HEK293T (cell line): ENCODE data around the gene FOXL1.

Experiments
- CTCF ChIA-PET: fragments of 350-600 bp; formaldehyde crosslinking; extraction: SDS; loops from one replicate; lab custom pipeline; 2021; ENCODE audit warnings: antibody characterized with exemption, inconsistent platforms; lab: Yijun Ruan, JAX
- POLR2A ChIA-PET: fragments of 350-600 bp; formaldehyde crosslinking; extraction: SDS; loops from one replicate; lab custom pipeline; 2020; ENCODE audit warnings: antibody characterized with exemption, inconsistent platforms; lab: Yijun Ruan, JAX
- DNase-seq: peaks from one replicate; pipeline ENCODE4 v3.0.0; 2012; ENCODE audit warnings: mixed read lengths; ENCODE audit errors: extremely low spot score
- ARNT ChIP-seq: fragments of 450-650 bp; IDR thresholded peaks from 2 replicates; pipeline ENCODE4 v1.6.1; 2017; ENCODE audit warnings: mild to moderate bottlenecking
- BHLHE40 ChIP-seq: fragments of 450-650 bp; IDR thresholded peaks from 2 replicates; pipeline ENCODE4 v1.6.1; 2016; ENCODE audit warnings: mild to moderate bottlenecking, moderate library complexity, borderline replicate concordance
- CTBP1 ChIP-seq: fragments of 450-650 bp; IDR thresholded peaks from 2 replicates; pipeline ENCODE4 v1.6.1; 2016; ENCODE audit warnings: borderline replicate concordance
- ELF4 ChIP-seq: fragments of 450-650 bp; IDR thresholded peaks from 2 replicates; pipeline ENCODE4 v1.6.1; 2017; ENCODE audit warnings: antibody characterized with exemption
- FOXA1 ChIP-seq: fragments of 450-650 bp; IDR thresholded peaks from 2 replicates; pipeline ENCODE4 v1.6.1; 2016; ENCODE audit warnings: mild to moderate bottlenecking
- FOXK2 ChIP-seq: fragments of 450-650 bp; IDR thresholded peaks from 2 replicates; pipeline ENCODE4 v1.6.1; 2016; ENCODE audit warnings: mild to moderate bottlenecking
- FOXM1 ChIP-seq: fragments of 450-650 bp; IDR thresholded peaks from 2 replicates; pipeline ENCODE4 v1.6.1; 2017; ENCODE audit warnings: mild to moderate bottlenecking, borderline replicate concordance
- HDGF ChIP-seq: fragments of 450-650 bp; IDR thresholded peaks from 2 replicates; pipeline ENCODE4 v1.6.1; 2017; ENCODE audit warnings: antibody characterized with exemption, borderline replicate concordance
- L3MBTL2 ChIP-seq: fragments of 450-650 bp; conservative IDR thresholded peaks from 2 replicates; pipeline ENCODE4 v1.6.1; 2016; ENCODE audit warnings: mild to moderate bottlenecking
- LEF1 ChIP-seq: fragments of 450-650 bp; IDR thresholded peaks from 2 replicates; pipeline ENCODE4 v1.6.1; 2017; ENCODE audit warnings: mild to moderate bottlenecking, borderline replicate concordance
- NFRKB ChIP-seq: fragments of 450-650 bp; IDR thresholded peaks from 2 replicates; pipeline ENCODE4 v1.6.1; 2016; ENCODE audit warnings: mild to moderate bottlenecking, moderate library complexity
- SP1 ChIP-seq: fragments of 450-650 bp; IDR thresholded peaks from 2 replicates; pipeline ENCODE4 v1.6.1; 2017
- SUZ12 ChIP-seq: fragments of 450-650 bp; IDR thresholded peaks from 2 replicates; pipeline ENCODE4 v1.6.1; 2016; ENCODE audit warnings: mild to moderate bottlenecking
- TARDBP ChIP-seq: fragments of 450-650 bp; IDR thresholded peaks from 2 replicates; pipeline ENCODE4 v1.6.1; 2016
- ZNF384 ChIP-seq: fragments of 450-650 bp; IDR thresholded peaks from 2 replicates; pipeline ENCODE4 v1.6.1; 2016
- TF ChIP-seq, protein P1 (sequence below): fragments of 450-650 bp; IDR thresholded peaks from 2 replicates; pipeline ENCODE4 v1.6.1; 2016

Gene FOXL1

DNA sequence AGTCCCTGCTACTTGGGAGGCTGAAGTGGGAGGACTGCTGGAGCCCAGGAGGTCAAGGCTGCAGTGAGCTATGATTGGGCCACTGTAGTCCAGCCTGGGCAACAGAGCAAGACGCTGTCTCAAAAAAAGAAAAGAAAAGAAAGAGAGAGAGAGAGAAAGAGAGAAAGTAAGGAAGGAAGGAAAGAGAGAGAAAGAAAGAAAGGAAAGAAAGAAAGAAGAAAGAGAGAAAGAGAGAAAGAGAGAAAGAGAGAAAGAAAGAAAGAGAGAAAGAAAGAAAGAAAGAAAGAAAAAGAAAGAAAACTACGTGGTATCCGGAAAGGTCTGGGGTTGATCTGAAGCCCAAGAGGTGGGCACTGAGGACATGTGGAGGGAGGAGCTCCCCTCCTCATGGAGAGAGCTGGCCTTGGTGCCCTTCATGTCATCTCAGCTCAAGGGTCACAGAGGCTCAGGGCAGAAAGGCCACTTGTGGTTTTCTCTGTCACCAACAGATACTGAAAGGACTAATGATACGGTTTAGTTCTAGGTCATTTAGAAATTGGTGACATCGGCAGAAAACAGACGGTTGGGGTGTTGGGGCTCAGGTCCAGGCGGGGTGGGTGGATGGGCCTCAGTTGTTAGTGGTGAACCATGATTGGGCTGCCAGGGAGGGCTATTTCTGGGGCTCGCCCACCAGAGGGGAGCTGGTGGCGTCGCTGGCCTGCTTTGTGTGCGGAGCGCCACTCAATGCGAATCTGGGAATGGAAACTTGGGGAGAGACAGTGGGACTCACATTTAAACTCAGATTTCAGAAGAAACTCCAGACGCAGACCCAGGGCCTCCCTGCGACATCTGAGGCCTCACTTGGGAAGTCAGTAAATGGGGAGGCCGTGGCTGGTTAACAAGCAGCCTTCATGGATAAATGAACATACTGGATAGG, 44.6 kb downstream of the FOXL1 start:
- ChIA-PET CTCF (no interaction called here), POLR2A (no interaction called here)
- TF ChIP-seq L3MBTL2 (no peak), FOXA1 (no peak), TARDBP (no peak), LEF1 (no peak), NFRKB (no peak), FOXK2 (no peak), SP1 (no peak), HDGF (no peak), ARNT (no peak), FOXM1 (no peak), ZNF384 (no peak)
- DNase-seq = no peak

DNA sequence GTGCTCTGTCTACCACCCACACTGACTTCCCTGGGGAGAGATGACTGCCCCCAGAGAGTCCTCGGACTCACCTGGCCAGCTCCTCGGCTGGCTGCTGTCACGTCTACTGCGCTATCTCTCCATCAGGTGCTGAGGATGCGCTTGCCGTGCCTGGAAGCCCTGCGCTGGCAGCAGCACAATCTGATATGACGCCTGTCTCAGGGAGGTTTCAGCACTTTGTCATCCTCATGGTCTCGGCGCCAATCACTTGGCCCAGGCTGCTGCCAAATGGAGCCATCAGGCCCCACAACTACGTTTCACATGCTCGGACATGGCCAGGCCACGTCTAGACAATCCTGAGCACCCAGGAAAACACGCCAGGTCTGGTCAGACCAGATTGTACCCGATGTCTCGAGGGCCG, 46.7 kb downstream of the FOXL1 start:
- POLR2A ChIA-PET = no interaction called here
- CTCF ChIA-PET = no interaction called here

DNA sequence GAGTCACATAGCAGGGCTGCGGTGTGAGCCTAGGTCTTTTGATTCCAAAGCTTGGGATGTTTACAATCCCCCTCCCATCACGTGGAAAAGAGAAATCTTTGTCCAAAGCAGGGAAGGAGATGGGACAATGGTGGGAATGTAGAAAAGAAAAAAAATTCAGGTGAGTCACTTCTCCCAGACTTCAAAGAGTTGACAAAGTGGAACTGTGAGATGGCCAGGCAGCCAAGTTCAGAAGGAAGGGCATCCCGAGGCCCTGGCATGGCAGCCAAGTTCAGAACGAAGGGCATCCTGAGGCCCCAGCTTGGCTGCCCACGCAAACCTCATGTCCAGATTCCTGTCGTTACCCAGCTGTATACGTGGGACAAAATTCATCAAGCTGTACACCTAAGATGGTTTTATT, 47.5 kb downstream of the FOXL1 start:
- DNase-seq = no peak
- CTCF ChIA-PET = no interaction called here
- POLR2A ChIA-PET = no interaction called here
- TF ChIP-seq FOXM1 (no peak), ELF4 (no peak), SP1 (no peak), ZNF384 (no peak), LEF1 (no peak), TARDBP (no peak), FOXK2 (no peak), L3MBTL2 (no peak), ARNT (no peak), HDGF (no peak), FOXA1 (no peak), SUZ12 (no peak), BHLHE40 (no peak), NFRKB (no peak)

More for the DNA sequence above, 46.7 kb downstream of the FOXL1 start:
- DNase-seq = no peak
- TF ChIP-seq TARDBP (no peak), L3MBTL2 (no peak), ARNT (no peak), NFRKB (no peak)

DNA sequence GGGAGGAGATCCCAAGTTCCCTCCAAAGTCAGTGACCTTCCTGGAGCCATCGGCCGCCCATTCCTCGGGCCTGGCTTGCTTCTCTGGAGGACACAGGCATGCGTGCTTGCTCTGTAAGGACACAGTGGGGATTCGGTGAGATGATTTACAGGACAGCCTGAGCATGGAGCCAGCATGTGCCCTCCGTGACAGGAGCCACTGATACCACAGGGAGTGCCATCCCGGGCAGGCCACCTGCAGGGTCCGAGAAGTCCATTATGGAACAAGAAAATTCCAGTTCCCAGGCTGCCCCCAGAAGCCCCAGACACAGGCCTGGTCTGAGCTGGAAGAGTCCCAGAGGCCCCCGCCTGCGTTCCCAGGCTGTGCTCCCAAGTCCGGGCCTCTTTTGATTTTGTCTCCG, 47.9 kb downstream of the FOXL1 start:
- no peak for DNase-seq
- ChIA-PET CTCF (no interaction called here), POLR2A (no interaction called here)
- TF ChIP-seq LEF1 = no peak
- TF ChIP-seq NFRKB = no peak

DNA sequence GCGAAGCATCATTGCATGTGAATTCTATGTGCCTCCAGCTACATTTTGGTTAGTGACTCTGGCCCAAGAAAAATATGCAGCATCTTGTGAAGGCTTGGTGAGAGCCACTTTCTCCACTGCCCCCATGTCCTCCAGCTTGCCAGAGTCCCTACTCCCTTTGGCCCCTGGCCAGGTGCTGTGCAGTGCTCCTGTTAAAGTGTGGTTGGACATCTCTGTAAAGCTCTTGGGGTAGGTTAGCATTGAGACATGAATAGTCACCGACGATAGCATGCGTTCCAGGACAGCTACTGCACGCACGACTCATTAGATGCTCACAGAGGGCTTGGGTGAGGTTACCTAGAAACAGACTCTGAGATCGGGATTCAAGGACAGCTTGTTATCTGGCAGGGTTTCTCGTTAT, 48.6 kb downstream of the FOXL1 start:
- DNase-seq = no peak
- CTCF ChIA-PET = no interaction called here
- POLR2A ChIA-PET = no interaction called here
- TF ChIP-seq BHLHE40 (no peak), SUZ12 (no peak), ELF4 (no peak), SP1 (no peak), NFRKB (no peak), FOXK2 (no peak), LEF1 (no peak), ARNT (no peak), FOXA1 (no peak), TARDBP (no peak), CTBP1 (no peak)
- TF ChIP-seq, protein P1, sequence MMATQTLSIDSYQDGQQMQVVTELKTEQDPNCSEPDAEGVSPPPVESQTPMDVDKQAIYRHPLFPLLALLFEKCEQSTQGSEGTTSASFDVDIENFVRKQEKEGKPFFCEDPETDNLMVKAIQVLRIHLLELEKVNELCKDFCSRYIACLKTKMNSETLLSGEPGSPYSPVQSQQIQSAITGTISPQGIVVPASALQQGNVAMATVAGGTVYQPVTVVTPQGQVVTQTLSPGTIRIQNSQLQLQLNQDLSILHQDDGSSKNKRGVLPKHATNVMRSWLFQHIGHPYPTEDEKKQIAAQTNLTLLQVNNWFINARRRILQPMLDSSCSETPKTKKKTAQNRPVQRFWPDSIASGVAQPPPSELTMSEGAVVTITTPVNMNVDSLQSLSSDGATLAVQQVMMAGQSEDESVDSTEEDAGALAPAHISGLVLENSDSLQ = no peak

DNA sequence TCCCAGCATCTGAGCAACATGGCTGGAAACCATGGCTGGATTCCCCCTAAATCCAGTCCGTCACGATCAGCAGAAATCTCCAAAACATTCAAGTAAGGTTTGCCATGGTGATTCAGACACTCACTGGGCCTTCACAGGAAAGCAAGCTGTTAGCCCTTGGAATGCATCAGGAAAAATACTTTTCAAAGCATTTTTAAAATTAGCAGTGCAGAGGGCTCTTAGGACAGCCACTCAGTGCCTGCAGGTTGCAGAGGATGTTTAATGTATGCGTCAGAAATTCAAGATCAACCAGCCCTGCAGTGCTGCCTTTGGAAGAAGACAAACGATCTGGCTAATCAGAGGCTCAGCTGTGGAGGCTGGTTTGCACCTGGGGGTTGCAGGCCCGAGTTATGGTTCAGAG, 50.3 kb downstream of the FOXL1 start:
- ChIA-PET POLR2A (no interaction called here), CTCF (no interaction called here)
- no peak for TF ChIP-seq NFRKB
- no peak for TF ChIP-seq SUZ12
- TF ChIP-seq ELF4 = no peak
- no peak for TF ChIP-seq LEF1
- no peak for TF ChIP-seq ARNT
- no peak for TF ChIP-seq ZNF384
- DNase-seq = no peak

DNA sequence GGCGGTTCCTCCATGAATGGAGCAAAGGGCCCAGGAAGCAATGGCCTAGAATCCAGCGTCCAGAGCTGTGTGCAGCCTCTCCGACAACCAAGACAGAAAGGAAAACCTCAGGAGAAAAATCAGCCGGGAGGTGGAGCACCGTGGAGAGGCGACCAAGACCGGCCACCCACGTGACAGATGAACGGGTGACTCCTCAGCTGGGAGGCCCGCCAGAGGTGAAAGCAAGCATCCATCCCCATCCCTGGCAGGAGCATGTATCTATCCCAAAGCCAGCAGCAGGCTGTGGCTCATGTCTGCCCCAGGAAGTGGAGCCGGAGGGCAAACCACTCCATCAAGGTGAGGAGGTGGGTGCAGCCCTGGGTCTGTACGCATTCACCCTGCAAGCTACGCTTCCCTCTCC, 52.1 kb downstream of the FOXL1 start:
- TF ChIP-seq SUZ12 = no peak
- TF ChIP-seq LEF1 = no peak
- no peak for TF ChIP-seq BHLHE40
- TF ChIP-seq CTBP1 = no peak
- no peak for TF ChIP-seq FOXK2
- TF ChIP-seq NFRKB = no peak
- no peak for TF ChIP-seq ELF4
- no peak for TF ChIP-seq FOXM1

More for the DNA sequence above, 52.1 kb downstream of the FOXL1 start:
- DNase-seq = no peak
- ChIA-PET POLR2A (no interaction called here), CTCF (no interaction called here)
